HT1080 (cell line): ENCODE results near the gene DUOX1. TPM values are rescaled to one million over a fixed set of nuclear protein-coding genes. Genes with fewer than 3 reads are reported as not detected.

Experiments used
- DNase-seq: peaks from one replicate; pipeline ENCODE4 v3.0.0-alpha.2; 2015; ENCODE audit warnings: low read depth
- total RNA-seq: library from RNA; depleted of rRNA; stranded (reverse); fragments of >200 nt; shearing (Covaris generic); gene quantifications from 2 replicates; pipeline ENCODE4 v1.2.3, GENCODE V29; 2014

Gene DUOX1
- total RNA-seq, 1 experiment from 2014 or later, result not detected

DNA sequence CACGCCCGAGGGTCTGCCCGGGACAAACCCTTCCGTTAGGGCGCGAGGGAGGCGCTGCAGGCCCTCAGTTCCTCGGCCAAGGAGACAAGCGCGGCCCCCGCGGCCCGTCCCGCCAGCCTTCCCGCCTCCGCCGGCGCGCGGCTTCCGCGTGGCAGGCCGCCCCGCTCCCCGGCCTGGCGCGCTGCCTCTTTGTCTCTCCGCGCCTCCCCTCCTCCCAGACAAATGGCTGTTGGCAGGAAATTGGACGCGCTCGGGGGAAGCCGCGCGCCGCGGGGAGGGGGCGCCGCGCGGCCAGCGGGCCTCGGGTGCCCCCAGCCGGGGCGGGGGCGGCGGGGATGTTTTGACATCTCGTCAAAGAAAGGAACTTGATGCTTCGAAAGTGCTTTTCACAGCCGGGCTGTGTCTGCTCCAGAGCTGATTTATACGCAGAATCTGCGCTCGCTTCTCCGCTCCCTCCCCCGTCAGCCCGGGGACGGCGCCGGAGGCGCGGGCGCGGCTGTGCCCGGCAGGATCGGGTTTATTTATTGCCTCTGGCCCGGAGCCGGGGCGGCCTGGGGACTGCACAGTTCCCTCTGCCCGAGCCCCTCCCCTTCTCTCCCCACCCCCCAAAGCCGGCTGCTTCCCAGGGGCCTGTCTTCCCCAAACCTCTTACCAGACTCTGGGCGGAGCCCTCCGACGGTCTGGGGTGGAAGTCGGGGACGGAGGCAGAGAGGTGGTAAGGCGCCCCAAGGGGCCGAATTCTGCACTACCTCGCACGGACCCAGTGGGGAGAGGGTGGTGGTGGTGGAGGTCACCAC, 37.2 kb downstream of the DUOX1 start:
- DNase-seq, result peak; percentile 72

DNA sequence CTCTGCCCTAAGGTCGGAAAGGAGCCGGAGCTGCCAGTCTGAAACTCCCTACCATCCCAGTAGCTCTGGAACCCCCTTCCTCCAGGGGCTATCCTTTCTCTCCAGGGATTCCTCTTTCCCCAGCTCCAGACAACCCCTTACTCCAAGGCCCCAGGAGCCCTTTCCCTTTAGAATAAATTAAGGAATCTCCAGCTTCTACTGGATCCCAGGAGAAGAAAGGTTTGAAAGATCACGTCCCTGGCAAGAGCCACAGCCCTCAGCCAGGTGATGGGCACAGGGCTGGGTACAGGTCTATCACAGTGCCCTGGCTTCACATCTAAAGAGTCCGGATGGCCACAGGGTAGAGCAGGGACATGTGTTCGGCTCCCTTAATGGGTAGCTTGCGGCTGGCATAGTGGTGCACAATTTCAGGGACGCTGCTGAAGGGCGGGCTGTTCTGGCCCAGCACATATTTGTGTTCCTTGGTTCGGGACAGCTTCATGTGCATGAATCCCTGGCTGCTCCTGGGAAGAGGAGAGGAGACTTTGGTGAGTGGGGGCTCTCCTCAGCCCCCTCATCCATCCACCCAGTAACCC, 37.9 kb downstream of the DUOX1 start:
- DNase-seq, result no peak

DNA sequence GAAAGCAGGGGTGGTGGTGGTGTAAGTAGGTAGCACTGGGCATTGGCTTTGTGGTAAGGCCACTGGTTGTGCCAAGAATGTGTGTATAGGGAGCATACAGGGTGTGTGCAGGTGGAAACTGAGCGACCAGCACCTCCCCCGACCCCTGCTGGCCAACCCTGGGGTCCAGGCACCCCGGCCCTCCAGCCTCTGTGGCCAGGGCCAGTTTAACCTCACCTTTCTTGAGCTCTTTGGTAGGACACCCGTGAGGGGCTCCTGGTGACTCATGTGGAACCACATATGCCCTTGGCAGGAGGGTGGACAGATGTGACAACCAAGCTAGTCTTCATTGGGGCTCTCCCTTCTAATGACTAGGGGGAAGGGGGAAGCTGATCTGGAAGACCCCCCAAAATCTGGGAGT, 38.5 kb downstream of the DUOX1 start:
- DNase-seq, result no peak

DNA sequence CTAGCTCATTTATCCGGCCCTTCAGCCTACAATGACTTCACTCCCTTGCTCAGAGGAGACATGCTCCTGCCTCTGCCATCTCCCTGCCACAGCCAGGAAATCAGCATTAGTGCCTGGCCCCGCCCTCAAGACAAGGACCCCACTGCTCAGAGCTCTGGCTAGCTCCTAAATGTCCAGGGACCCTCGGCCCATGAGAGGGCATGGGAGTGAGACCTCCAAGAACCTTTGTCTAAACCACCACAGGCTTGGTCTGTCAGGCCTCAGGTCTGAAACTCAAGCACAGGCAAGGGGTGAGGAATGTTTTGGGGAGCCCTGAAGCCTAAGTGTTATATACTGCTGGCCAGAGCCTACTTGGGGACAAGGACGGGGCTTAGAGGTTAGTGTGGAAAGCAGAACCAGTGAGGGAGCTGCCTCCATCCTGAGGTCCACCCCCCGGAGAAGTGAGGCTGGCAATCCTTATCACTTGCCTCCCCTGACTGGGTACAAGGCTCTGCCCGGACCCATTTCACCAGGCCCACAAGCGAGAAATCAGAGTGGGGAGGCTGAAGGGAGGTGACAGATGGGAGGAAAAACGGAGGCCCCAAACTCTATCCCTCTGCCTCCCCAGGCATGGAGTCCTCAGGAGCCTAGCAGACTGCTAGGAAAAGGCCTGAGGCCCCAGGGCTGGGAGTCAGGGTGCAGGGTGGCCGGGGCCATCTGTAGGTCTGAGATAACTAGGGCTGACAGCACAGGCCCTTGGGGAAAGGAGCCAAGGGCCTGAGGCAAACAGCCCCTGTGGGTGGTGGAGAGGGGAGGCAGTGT, 39.2 kb downstream of the DUOX1 start:
- no peak for DNase-seq

DNA sequence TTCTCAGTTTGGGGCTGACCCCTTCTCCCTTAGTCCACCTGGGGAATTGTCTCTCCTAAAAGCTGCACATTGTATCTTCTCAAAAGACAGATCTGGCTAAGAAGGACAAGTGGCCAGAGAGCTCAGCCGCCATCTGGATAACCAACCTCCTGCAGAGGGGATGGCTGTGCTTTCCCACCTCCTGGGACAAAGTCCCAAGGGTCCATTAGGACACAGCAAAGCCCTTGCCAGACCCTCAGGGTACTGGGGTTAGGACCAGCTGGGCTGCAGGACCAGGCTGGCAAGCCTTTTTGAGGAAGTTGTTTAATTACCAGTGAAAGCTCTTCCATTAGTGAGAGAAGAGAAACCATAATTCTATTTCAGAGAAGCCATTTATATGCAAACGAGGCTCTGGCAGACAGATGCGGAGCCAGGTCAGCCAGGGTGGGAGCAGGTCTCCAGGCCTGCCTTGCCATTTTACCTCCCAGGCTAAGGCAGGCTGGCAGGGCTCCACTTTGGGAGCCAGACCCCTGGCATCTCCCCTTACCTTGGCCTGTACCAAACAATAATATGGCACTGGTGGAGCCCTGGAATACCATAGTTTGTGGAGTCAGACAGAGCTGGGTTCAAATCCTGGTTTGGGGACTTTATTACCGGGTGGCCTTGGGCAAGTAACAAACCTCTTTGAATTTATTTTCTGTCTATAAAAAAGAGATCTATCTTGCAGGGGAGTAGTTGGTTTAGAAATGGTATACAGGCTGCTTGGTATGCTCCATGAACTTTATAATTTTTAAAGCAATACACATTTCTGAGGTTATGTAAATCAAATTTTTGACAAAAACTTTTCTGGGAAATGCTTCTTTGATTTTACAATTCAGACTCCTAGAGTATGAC, 40.0 kb downstream of the DUOX1 start:
- no peak for DNase-seq

DNA sequence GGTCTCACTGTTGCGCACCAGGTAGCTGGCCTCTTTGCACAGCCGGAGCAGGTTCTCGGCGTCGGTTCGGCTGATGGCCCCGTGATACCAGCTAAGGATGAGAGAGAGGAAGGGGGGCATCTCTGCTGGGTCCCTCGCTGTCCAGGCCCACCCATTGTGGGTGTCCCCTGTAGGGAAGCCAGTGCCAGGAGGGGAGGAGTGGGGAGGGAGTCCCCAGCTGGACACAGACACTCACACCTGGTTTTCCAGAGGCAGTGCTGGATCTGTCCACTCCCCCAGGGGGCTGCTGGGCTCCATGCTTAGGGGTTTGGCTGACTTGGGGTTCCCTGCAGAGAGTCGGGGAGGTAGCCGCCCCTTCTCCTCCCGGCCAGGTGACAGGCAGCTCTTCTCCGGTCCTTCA, 42.1 kb downstream of the DUOX1 start:
- DNase-seq, result no peak

DNA sequence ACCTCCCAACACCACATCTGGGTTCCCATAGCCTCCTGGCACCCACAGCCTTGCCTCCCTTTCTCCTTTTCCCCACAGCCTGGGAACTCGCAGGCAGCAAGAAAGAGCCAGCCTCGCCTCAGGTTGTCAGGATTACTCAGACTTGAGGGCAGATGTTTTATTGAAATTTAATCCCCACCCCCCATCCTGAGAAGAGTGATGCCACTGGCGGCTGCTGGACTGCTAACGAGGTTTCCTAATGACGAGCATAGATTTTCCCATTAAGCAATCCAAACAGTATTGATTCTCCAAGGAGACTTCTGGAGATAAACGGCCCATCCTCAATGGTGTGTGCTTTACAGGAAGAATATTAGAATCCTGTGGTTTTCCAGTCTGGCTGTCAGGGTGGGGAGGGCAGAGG, 44.3 kb downstream of the DUOX1 start:
- no peak for DNase-seq

DNA sequence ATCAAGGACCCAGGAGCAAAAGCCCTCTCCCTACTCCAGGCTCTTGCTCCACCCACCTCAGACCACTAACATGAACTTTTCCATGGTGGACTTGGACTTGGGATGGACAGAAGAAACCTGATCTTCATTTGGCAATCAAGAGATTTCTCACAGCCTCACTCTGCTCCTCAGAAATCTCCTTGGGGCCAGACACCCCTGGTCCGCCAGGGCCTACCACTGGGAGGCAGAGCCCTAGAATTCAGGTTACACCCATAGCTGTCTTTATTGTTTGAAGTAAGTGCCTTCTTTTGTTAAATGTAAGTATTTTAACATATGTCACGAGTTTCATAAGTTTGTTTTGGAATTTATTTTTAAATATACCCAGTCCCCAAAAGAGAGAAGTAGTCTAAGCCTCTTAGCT, 44.8 kb downstream of the DUOX1 start:
- no peak for DNase-seq

DNA sequence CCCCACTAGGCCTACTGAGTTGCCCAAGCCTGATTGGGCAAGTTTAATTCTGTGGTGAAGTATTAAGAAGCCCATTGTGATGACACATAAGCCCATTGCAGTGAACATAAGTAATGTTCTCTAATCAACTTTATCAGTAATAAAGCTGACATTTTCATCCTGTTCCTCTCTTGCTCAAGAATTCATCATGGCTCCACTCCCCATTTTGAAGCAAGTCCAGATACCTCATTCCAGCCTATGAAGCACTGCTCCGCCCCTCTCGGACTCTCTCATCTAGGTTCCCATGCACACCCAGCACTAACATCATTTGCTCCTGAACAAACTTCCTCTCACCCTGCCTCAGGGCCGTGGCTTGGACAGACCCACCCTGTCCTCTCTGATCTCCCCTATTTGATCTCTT, 47.5 kb downstream of the DUOX1 start:
- DNase-seq, result no peak

DNA sequence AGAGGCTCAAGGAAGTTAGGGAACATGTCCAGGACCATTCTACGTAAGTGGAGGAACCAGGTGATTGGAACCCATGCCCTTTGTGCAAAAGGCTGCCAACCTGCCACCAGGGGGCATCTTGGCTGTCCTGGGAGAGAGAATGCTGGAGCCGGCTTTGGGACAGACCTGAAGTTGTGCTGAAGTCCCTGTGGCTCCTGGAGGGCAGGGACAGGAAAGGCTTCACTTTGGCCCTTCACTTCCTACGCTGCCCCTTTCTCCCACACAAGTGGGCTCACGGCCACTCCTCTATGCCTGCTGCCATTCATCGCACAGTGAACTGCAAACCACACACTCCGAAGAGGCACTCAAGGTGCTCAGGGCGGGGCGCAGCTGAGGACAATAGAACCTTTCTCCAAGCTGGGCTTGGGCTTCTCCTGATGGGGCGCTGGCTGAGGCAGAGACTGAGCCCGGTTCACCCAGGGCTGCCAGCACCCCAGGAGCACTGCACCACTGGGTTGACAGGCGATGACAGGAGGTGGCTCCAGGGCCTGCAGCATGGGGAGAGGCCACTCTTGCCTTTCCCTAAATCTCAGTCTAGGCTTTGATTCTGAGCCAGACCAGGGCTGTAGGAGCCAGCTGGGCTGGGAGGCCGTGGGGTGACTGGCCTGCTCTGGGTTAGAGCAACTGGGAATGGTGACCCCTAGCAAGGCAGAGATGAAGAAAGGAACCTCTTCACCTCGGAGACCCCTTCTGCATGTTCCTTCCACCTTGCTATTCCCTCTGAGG, 49.6 kb downstream of the DUOX1 start:
- DNase-seq, result no peak

DNA sequence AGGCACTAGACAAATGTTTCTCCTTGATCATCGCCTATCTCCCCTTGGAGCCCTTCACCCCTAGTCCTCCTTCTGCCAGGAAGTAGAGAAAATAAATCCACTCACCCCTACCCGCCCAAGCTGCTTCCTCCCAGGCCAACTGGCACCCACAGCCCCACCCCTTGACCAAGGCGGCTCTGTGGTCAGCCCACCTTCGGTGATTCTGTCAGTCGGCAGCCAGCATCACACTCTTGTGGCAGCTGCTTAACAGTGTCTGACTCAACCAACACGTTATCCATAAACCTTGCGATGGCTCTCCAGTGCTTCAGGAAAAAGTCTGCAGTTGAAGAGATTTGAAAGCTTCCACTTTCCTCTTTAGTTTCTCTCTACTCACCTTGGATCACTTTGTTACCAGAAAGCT, 50.4 kb downstream of the DUOX1 start:
- peak; percentile 79 for DNase-seq

DNA sequence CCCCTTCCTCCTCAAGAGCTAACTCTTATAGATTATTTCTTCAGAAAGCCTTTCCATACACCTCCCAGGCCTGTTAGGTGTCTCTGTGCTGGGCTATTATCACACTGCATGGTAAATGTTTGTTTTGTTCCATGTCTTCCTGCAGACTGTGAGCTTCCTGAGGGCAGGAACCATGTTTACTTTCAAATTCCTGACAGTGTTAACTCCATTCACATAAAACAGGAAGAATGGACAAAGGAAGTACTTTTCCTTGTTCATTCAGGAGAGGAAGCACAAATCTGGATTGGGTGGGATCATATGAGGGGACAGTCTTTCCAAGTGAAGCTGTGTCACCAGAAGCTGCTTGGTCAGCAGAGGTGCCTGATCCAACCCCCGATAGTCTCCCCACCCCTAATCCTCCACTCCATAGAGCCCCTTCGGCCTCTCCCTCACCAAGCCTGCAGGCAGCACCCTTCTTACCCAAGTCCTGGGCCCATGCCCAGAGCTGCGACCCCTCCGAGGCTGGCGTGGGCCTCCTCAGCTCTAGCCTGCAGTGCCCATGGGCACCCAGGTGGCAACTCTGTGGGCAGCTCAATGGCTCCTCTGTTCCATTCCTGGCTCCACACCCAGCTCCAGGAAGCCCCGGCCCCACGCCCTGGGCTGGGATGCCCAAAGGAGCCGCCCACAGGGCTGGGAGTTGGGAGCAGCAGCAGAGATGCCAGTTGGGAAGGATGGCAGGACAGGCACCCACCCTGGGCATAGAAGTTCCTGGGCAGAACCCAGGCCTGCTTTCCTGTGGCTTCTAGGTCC, 51.0 kb downstream of the DUOX1 start:
- DNase-seq, result no peak

DNA sequence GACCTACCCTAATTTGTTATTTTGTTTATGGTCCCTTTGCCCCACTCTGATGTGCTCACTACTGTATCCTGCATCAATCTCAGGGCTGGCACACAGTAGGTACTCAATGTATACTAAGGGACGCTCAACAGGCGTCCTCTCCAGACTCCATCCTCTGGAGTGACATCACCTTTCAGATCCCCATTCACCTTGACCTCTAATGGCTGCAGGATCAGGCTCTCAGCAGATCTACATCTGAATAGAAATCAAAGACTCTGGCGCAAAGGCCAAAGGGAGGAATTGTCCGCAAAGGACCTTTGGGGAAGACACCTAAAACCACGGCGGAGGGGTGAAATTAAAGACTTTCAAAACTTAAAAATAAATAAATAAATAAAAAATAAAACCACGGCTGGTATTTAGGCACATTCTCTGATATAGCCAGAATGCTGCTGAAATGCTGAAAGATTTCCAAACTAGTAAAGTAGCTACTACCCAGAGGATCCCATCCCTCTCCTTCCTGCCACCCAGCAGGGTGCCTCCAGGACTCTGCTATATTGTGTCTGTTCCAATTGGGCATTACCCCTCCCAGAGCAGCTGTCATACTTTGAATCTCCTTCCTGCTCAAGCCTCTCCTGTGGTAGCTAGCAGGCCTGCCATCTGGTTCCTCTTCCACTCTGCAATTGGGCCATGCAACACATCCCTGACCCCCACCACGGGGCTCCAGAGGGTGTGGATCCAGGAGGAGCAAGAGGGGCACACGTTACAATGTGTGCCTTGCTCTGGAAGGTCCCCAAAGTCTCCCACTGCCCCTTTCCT, 51.9 kb downstream of the DUOX1 start:
- no peak for DNase-seq

DNA sequence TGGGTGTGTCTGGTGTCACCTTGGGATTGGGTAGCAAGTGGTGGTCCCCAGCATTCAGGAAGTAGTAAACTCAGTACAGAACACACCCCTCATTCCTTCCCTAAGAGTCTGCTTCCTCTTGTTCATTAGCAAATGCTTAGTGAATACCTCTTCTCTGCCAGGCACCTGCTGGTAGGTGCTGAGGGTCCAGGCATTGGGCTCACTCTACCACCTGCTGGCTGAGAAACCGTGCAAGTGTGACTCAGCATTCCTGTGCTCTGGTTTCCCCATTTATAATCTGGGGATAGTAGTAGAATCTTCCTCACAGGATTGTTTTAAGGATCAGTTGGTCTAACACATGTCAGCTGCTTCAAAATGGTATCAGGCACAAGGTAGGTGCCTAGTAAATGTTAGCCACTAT, 53.2 kb downstream of the DUOX1 start:
- no peak for DNase-seq

DNA sequence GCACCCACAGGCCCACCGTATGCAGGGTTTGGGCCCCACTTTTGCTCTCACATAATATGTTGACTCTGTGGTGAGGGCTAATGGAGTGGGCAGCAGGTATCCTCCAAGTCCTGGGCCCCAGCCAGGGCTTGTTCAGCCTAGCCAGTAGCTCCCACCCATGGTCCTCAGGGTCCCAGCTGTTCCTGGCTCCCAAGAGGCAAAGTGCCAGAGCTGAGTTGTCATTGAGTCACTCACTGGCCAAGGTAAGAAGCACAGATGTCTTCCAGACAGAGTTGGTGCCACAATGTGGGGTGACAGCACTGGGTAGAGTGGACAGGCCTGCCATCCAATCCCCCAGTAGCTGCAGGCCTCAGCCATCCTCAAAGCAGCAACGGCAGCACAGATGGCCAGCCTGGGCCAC, 53.7 kb downstream of the DUOX1 start:
- DNase-seq, result no peak

DNA sequence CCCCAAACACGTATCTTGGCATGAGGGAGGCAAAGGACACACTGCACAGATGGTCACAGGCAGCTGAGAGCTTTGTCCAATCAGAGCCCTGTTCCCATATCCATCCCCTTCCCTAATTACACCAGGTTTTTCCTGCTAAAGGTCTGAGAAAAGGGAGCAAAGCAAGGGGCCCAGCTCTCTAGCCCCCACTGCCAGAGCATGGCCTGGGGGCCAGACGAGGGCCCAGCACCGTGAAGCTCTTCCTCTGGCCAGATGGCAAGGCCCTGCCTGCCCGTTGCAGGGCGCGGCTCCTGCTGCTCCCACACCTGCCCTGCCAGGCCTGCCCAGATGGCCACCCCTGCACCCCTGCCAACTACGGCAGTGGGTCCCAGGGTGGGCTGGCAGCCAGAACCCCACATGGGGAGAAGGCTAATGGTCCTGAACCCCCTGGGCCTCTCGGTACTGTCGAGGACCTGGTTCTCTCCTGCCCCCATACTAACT, 54.8 kb downstream of the DUOX1 start:
- DNase-seq, result no peak

DNA sequence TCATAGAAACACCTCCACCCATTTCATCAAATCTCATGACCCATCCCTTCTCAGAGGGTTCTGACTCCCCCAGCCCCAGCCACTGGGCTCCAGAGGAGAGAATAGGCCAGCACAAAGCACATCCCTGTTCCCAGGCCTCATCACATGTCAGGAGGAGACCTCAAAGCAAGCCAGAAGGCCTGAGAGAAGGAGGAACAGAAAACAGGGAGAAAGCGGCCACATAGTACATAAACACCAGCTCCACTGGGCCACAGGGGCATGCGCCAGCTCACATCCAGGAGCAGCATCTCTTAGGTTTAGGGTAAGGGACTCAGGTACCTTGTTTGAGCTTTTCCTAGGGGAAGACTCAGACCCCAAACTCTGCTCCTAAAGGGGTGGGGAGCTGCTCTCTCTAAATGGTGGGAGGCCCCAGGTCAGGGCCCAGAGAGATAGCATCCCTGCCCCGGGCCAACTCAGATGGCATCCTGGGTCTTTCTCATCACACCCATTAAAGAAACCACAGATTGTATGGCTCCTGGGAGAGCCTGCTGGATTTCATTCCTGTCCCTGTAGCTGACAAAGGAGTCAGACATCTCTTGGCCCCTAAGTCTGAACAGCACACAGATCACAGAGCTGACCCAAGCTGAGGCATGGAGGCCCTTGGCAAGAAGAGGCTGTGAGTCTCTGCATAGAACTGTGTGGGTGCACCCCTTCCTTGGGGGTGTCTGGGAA, 55.4 kb downstream of the DUOX1 start:
- DNase-seq, result no peak
